Astrocyte of the cerebellum (primary cell): ENCODE results near the gene TBC1D22A.

ENCODE experiments used
- DNase-seq: peaks from one replicate; pipeline ENCODE4 v3.0.0-alpha.2; 2011; ENCODE audit warnings: low read depth
- H3K4me3 ChIP-seq: 2 replicates; pipeline ENCODE4 v1.5.1; 2011; ENCODE audit warnings: mild to moderate bottlenecking, low read depth, low read length, moderate library complexity
- in situ Hi-C: cut with HindIII; loops from 2 replicates; pipeline ENCODE4 v1.10.0; 2017; ENCODE audit warnings: low sequenced_read_pairs
- TF ChIP-seq, protein P1 (sequence below): IDR thresholded peaks from 2 replicates; pipeline ENCODE4 v1.5.1; 2012; ENCODE audit warnings: low read length, low read depth, moderate library complexity, mild to moderate bottlenecking; ENCODE audit errors: missing control alignments

TBC1D22A gene

DNA sequence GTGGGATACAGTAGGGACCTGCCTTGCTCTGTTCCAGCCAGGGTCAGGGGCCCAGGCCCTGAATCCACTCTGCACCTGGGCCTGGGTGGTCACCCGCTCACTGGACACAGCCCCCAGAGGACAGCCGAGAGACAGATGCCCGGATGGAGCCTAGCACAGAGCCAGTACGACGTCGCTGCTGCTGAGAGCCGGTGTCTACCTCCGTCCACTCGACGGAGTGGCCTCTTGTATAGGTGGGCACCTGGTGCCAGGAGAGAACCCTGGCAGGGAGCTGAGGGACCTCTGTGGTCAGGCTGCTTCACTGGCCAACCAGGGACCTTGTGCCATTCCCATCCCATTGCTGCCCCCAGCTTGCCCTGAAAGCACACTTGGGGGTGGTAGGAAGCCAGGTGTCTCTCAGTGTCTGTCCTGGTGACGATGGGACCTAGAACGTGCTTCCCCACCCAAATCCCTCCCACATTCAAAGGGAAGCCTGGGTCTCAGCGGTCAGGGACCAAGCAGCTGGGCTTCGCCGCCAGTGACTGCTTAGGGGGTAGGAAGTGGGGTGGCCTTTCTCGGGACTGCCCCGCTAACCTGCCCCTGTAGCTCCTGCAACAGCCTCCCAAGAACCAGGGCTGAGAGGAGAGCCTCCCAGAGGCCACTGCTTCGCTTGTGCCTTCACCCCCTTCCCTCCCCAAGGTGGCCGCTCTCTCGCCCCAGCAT is 14.1 kb upstream of the TBC1D22A start:
- TF ChIP-seq, protein P1, sequence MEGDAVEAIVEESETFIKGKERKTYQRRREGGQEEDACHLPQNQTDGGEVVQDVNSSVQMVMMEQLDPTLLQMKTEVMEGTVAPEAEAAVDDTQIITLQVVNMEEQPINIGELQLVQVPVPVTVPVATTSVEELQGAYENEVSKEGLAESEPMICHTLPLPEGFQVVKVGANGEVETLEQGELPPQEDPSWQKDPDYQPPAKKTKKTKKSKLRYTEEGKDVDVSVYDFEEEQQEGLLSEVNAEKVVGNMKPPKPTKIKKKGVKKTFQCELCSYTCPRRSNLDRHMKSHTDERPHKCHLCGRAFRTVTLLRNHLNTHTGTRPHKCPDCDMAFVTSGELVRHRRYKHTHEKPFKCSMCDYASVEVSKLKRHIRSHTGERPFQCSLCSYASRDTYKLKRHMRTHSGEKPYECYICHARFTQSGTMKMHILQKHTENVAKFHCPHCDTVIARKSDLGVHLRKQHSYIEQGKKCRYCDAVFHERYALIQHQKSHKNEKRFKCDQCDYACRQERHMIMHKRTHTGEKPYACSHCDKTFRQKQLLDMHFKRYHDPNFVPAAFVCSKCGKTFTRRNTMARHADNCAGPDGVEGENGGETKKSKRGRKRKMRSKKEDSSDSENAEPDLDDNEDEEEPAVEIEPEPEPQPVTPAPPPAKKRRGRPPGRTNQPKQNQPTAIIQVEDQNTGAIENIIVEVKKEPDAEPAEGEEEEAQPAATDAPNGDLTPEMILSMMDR: no peak
- H3K4me3 ChIP-seq: no peak overlapping the region
- DNase-seq: no peak
- in situ Hi-C loops: no loop called here

DNA sequence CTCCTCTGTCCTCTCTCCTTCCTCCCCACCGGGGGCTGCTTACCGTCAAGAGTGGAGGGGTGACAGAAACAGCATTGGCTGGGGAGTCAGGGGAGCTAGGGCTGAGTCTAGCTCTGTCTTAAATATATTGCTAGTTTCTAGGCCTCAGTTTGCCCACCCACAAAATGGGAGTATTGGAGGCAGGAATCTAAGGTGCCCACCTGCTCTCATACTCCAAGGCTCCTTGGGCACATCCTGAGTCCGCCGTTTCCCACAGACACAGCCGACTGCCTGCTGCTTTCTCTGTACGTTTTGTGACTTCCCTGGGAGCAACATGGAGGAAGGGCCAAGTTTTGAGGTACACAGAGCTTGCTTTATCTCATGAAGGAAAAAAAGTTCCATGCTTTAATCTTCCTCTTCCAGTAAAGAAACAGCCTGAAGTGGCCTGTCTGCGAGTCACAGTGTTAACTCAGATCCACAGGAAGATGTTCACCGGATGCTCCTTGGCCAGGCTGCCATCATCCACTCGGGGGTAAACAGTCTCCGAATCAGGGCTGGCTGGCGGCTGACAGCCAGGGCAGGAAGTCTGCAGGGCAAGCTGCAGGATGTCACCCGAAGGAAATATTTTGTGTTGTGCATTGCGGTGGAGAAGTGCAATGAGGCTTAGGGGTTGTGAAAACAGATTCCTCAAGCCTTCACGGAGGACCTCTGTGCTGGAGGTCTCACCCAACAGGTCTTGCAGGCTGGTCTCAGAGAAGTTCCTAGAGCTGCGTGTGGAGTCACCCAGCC is 13.4 kb upstream of the TBC1D22A start:
- no peak for DNase-seq
- TF ChIP-seq, protein P1: no peak
- no peak overlapping the region for H3K4me3 ChIP-seq
- in situ Hi-C loops: no loop called here

DNA sequence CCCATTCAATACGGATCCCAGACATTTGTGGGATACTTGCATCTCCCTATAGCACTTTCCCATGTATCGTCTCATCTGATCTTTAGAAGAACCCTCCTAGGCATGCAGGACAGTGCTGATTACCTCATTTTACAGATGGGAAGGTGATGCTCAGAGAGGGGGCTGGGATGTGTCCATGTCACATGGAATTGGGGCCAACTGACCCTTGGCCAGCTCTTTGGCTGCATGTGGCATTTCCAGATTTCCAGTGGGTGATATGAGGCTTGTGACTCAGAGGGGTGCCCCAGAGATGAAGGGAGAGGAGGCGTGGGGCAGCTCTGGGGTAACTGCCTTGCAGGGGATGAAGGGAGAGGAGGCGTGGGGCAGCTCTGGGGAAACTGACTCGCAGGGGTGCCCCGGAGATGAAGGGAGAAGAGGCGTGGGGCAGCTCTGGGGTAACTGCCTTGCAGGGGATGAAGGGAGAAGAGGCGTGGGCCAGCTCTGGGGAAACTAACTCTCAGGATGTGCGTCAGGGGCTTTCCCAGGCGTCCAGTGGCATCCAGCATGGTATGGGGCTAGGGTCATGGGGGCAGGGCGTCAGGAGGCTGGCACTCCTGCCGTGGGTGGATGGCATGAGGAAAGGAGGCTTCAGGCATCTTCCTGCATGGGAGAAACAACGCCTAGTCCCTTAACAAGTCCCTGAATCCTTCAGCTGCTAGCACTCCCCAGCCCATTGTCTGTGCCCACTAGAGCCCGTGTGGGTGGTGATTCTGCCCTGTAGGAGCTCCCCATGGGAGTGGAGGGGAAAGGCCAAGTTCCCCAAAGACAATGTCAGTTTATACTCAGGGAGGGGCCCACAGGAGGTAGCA is 12.5 kb upstream of the TBC1D22A start:
- in situ Hi-C loops: no loop called here
- TF ChIP-seq, protein P1: no peak
- no peak for DNase-seq
- no peak overlapping the region for H3K4me3 ChIP-seq

DNA sequence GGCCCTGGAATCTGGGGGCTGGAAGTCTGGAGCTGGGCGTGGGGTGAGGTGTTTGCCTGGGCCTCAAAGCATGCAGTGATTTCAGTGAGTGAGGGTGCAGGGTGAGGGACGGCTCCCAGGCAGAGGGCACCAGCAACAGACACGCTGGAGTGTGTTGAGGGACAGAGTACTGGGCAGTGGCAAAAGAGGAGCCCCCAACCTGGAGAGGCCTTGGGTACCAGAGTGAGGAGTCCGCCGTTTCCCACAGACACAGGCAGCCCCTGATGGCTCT is 12.0 kb upstream of the TBC1D22A start:
- no peak overlapping the region for H3K4me3 ChIP-seq
- TF ChIP-seq, protein P1: no peak
- in situ Hi-C loops: no loop called here
- no peak for DNase-seq

DNA sequence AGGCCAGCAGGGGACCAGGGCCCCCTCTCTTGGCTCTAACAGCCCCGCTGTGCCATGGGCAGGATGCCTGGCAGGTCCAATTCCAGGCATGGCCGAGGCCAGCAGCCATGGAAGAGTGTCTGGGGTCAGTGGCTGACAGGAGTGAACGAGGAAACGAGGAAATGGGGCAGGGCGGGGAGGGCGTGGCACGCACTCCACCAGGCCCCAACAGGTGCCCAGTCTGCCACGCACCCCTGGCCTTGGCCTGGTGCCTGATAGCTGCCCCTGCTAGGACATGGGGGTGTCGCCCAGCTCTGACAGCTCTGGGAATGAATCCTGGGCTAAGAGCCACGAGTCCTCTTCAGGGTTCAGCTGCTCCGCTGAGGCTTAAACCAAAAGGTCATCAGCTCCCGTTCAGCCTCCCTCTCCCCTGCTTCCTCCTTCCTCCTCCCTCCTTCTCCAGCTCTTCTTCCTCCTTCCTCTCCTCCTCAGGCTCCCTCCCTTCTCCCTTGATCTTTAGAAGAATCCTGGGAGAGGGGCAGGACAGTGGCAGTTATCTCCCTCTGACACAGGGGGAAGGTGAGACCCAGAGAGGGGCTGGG is 11.5 kb upstream of the TBC1D22A start:
- TF ChIP-seq, protein P1: no peak
- H3K4me3 ChIP-seq: no peak overlapping the region
- in situ Hi-C loops: no loop called here
- DNase-seq: no peak

DNA sequence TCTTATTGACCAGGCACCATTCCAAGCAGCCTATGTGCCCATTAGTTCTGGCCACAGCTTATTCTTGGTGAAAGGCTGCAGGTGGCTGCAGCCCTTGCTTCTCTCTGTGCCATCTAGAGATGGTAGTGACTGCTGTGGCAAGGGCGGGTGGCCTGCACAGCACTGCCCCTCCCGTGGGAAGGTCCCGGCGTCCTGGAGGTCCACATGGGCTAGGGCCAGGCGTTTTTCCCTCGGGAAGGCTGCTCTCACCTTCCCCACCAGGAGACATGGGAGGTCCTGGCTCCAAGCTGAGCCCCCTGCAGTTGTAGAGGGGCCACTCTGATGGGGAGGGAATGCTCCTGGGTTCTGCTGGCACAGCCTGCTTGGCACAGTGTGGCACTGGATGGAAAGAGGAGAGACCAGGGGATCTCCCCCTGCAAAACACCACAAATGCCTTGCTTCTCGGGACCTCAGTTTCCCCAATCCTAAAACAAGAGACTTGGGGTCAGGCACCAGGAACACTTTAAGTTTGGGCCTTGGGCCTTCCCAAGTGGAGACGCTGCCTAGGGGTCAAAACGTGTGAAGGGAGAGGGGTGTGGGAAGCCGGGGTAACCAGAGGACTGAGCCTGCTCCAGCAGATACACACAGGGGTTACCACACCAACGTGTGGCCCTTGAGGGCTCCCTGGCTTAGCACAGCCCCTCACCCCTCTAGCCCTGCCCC is 10.0 kb upstream of the TBC1D22A start:
- in situ Hi-C loops: no loop called here
- no peak for DNase-seq
- TF ChIP-seq, protein P1: no peak
- no peak overlapping the region for H3K4me3 ChIP-seq
